IMR-90 (cell line): ENCODE results near the gene TNNI3K. TPM values are rescaled to one million over a fixed set of nuclear protein-coding genes. Genes with fewer than 3 reads are reported as not detected.

ENCODE experiments used
- ATAC-seq: fragments of 200-7000 bp; cut with Tn5 transposase; 2 replicates; pipeline ENCODE4 v1.9.1; 2020; ENCODE audit warnings: low read depth, mild to moderate bottlenecking, moderate library complexity
- BruUV-seq: library from RNA; stranded (reverse); fragments of 400-500 nt; replicated peaks from 2 replicates; lab custom pipeline; 2021; lab: Mats Ljungman, UMichigan
- CTCF ChIA-PET: fragments of 300-600 bp; formaldehyde crosslinking; extraction: SDS; loops from one replicate; lab custom pipeline; 2021; ENCODE audit warnings: antibody characterized with exemption; lab: Yijun Ruan, JAX
- POLR2A ChIA-PET: fragments of 300-600 bp; sonication (Branson Sonifier 250); formaldehyde crosslinking; loops from one replicate; lab custom pipeline; 2022; ENCODE audit warnings: antibody characterized with exemption; ENCODE audit not compliant: unreplicated experiment; lab: Charles Lee
- DNase-seq: peaks from one replicate; pipeline ENCODE4 v3.0.0; 2013
- H2AFZ ChIP-seq: replicated peaks from 2 replicates; pipeline ENCODE3; 2013; ENCODE audit warnings: low read length, mild to moderate bottlenecking; ENCODE audit not compliant: poor library complexity
- H2AK5ac ChIP-seq: 2 replicates; pipeline ENCODE4 v1.6.1; 2013; ENCODE audit warnings: low read depth, low read length, inconsistent platforms
- H2AK9ac ChIP-seq: replicated peaks from 2 replicates; pipeline ENCODE3; 2013; ENCODE audit warnings: mild to moderate bottlenecking, low read depth, low read length, moderate library complexity; ENCODE audit not compliant: poor library complexity
- H2BK120ac ChIP-seq: 2 replicates; pipeline ENCODE4 v1.6.1; 2013; ENCODE audit warnings: low read depth, low read length, inconsistent platforms
- H2BK15ac ChIP-seq: 3 replicates; pipeline ENCODE4 v1.6.1; 2013; ENCODE audit warnings: low read depth, low read length, inconsistent platforms
- H2BK20ac ChIP-seq: 2 replicates; pipeline ENCODE4 v1.6.1; 2013; ENCODE audit warnings: low read depth, mild to moderate bottlenecking, inconsistent platforms, low read length, moderate library complexity
- H2BK5ac ChIP-seq: 2 replicates; pipeline ENCODE4 v1.6.1; 2013; ENCODE audit warnings: mild to moderate bottlenecking, low read depth, low read length, inconsistent platforms; ENCODE audit not compliant: poor library complexity, severe bottlenecking
- H3K14ac ChIP-seq: replicated peaks from 2 replicates; pipeline ENCODE4 v1.6.1; 2013; ENCODE audit warnings: low read depth, low read length, inconsistent platforms
- H3K18ac ChIP-seq: 2 replicates; pipeline ENCODE4 v1.6.1; 2013; ENCODE audit warnings: low read depth, low read length, control low read depth
- H3K23ac ChIP-seq: 2 replicates; pipeline ENCODE4 v1.6.1; 2013; ENCODE audit warnings: low read depth, low read length, inconsistent platforms
- H3K27ac ChIP-seq: 2 replicates; pipeline ENCODE4 v1.5.1; 2013; ENCODE audit warnings: mild to moderate bottlenecking, control low read depth, low read length; ENCODE audit not compliant: insufficient read depth
- H3K27me3 ChIP-seq: 2 replicates; pipeline ENCODE4 v1.6.1; 2013; ENCODE audit warnings: low read length; ENCODE audit not compliant: control insufficient read depth, insufficient read depth
- H3K36me3 ChIP-seq: 2 replicates; pipeline ENCODE4 v1.6.1; 2013; ENCODE audit warnings: low read length, mixed read lengths; ENCODE audit not compliant: control insufficient read depth, insufficient read depth
- H3K4ac ChIP-seq: 2 replicates; pipeline ENCODE4 v1.6.1; 2013; ENCODE audit warnings: low read depth, low read length, inconsistent platforms
- H3K4me1 ChIP-seq: 2 replicates; pipeline ENCODE4 v1.6.1; 2013; ENCODE audit warnings: low read length, mixed read lengths; ENCODE audit not compliant: control insufficient read depth, insufficient read depth
- H3K4me2 ChIP-seq: 2 replicates; pipeline ENCODE4 v1.6.1; 2013; ENCODE audit warnings: low read depth, mild to moderate bottlenecking, control low read depth, low read length, moderate library complexity
- H3K4me3 ChIP-seq: 2 replicates; pipeline ENCODE4 v1.5.1; 2013; ENCODE audit warnings: low read depth, mild to moderate bottlenecking, control low read depth, low read length, moderate library complexity; ENCODE audit not compliant: insufficient read depth
- H3K56ac ChIP-seq: 2 replicates; pipeline ENCODE4 v1.6.1; 2013; ENCODE audit warnings: low read length, inconsistent platforms; ENCODE audit not compliant: insufficient read depth; ENCODE audit errors: extremely low read depth
- H3K79me1 ChIP-seq, 2 experiments: 2 replicates each; pipeline ENCODE4 v1.6.1; 2013; ENCODE audit warnings: low read length in 2 of 2, inconsistent platforms in 1 of 2, low read depth in 1 of 2
- H3K9ac ChIP-seq: 2 replicates; pipeline ENCODE4 v1.6.1; 2013; ENCODE audit warnings: low read depth, low read length, control low read depth
- H3K9me1 ChIP-seq: 2 replicates; pipeline ENCODE4 v1.6.1; 2013; ENCODE audit warnings: low read length, inconsistent platforms; ENCODE audit not compliant: insufficient read depth
- H3K9me3 ChIP-seq: 2 replicates; pipeline ENCODE4 v1.6.1; 2013; ENCODE audit warnings: low read length; ENCODE audit not compliant: control insufficient read depth, insufficient read depth
- H4K20me1 ChIP-seq: 2 replicates; pipeline ENCODE4 v1.6.1; 2013; ENCODE audit warnings: low read length, inconsistent platforms; ENCODE audit not compliant: insufficient read depth
- H4K5ac ChIP-seq: 2 replicates; pipeline ENCODE4 v1.6.1; 2013; ENCODE audit warnings: mild to moderate bottlenecking, low read depth, low read length, control low read depth
- H4K8ac ChIP-seq, 2 experiments: 2 replicates each; pipeline ENCODE4 v1.6.1; 2013; ENCODE audit warnings: low read depth in 2 of 2, low read length in 2 of 2, control low read depth in 1 of 2, inconsistent platforms in 1 of 2
- H4K91ac ChIP-seq: 2 replicates; pipeline ENCODE4 v1.6.1; 2013; ENCODE audit warnings: low read depth, low read length, inconsistent platforms; ENCODE audit not compliant: insufficient read depth
- BHLHE40 ChIP-seq: fragments of 150-350 bp; IDR thresholded peaks from 2 replicates; pipeline ENCODE4 v1.6.1; 2016; ENCODE audit warnings: mild to moderate bottlenecking, low read depth, low read length
- CEBPB ChIP-seq: IDR thresholded peaks from 2 replicates; pipeline ENCODE4 v1.6.1; 2012; ENCODE audit warnings: low read depth, low read length, improper control_type of control experiment
- CHD1 ChIP-seq: IDR thresholded peaks from 2 replicates; pipeline ENCODE4 v1.6.1; 2012; ENCODE audit warnings: low read depth, low read length, improper control_type of control experiment
- FOS ChIP-seq: fragments of 150-350 bp; IDR thresholded peaks from 2 replicates; pipeline ENCODE4 v1.6.1; 2016; ENCODE audit warnings: low read depth, low read length
- MAFK ChIP-seq: IDR thresholded peaks from 2 replicates; pipeline ENCODE4 v1.6.1; 2012; ENCODE audit warnings: low read depth, low read length, improper control_type of control experiment
- MAZ ChIP-seq: IDR thresholded peaks from 2 replicates; pipeline ENCODE4 v1.6.1; 2012; ENCODE audit warnings: low read depth, mild to moderate bottlenecking, low read length, improper control_type of control experiment, moderate library complexity, borderline replicate concordance
- MXI1 ChIP-seq: IDR thresholded peaks from 2 replicates; pipeline ENCODE4 v1.6.1; 2012; ENCODE audit warnings: low read depth, mild to moderate bottlenecking, low read length, moderate library complexity, borderline replicate concordance
- NFE2L2 ChIP-seq: fragments of 150-350 bp; IDR thresholded peaks from 2 replicates; pipeline ENCODE4 v1.6.1; 2016; ENCODE audit warnings: low read depth, mild to moderate bottlenecking, low read length
- POLR2A ChIP-seq: IDR thresholded peaks from 2 replicates; pipeline ENCODE4 v1.6.1; 2012; ENCODE audit warnings: mild to moderate bottlenecking, low read depth, low read length
- RCOR1 ChIP-seq: IDR thresholded peaks from 2 replicates; pipeline ENCODE4 v1.6.1; 2012; ENCODE audit warnings: mild to moderate bottlenecking, low read length, improper control_type of control experiment; ENCODE audit not compliant: insufficient replicate concordance
- RFX5 ChIP-seq: IDR thresholded peaks from 2 replicates; pipeline ENCODE4 v1.8.0; 2012; ENCODE audit warnings: low read depth, mild to moderate bottlenecking, low read length, moderate library complexity
- WGBS, 2 experiments: methylation state at CpG; one replicate each; pipeline versions ENCODE4 v1.1.5 to v1.1.7; 2013; ENCODE audit warnings: missing lambda C conversion rate in 2 of 2; ENCODE audit not compliant: insufficient read length in 1 of 2; ENCODE audit errors: extremely low coverage in 2 of 2; 5-methylcytosine and 5-hydroxymethylcytosine counted together
- dilution Hi-C: fragments of 300-500 bp; cut with HindIII; formaldehyde crosslinking; loops from one replicate; pipeline ENCODE4 v1.14.3; 2018; ENCODE audit warnings: low sequenced_read_pairs; ENCODE audit not compliant: unreplicated experiment
- in situ Hi-C: fragments of 300-500 bp; cut with MboI; formaldehyde crosslinking; loops from 3 replicates; pipeline ENCODE4 v1.14.3; 2019; ENCODE audit warnings: low sequenced_read_pairs, inconsistent platforms, mixed read lengths
- intact Hi-C: fragments of 100-400 bp; cut with micrococcal nuclease; formaldehyde crosslinking; loops from 2 replicates; pipeline ENCODE4 v1.10.0; 2022
- polyA plus RNA-seq, 3 experiments: library from polyadenylated mRNA; depleted of rRNA; stranded (reverse); fragments of >200 nt; gene quantifications; 2 replicates each; pipeline ENCODE4 v1.2.3, GENCODE V29; 2012; ENCODE audit warnings: low replicate concordance in 1 of 3
- total RNA-seq: library from RNA; depleted of rRNA; stranded (reverse); fragments of >200 nt; gene quantifications from 2 replicates; pipeline ENCODE4 v1.2.3, GENCODE V29; 2012
- TF ChIP-seq, protein P1 (sequence below): fragments of 150-350 bp; IDR thresholded peaks from 2 replicates; pipeline ENCODE4 v1.6.1; 2016; ENCODE audit warnings: low read depth, mild to moderate bottlenecking, low read length, moderate library complexity, borderline replicate concordance
- TF ChIP-seq, protein P2 (sequence below): fragments of 150-350 bp; IDR thresholded peaks from 2 replicates; pipeline ENCODE4 v1.6.1; 2017; ENCODE audit warnings: mild to moderate bottlenecking, antibody characterized with exemption, low read length, low read depth
- TF ChIP-seq, protein P3 (sequence below): conservative IDR thresholded peaks from 2 replicates; pipeline ENCODE4 v1.5.1; 2012; ENCODE audit warnings: mild to moderate bottlenecking, low read depth, low read length, improper control_type of control experiment

TNNI3K gene
- total and polyA plus RNA-seq, 2 of the 4 experiments (the other 2 are of a cell fraction): 0.90 to 1.3 TPM

DNA sequence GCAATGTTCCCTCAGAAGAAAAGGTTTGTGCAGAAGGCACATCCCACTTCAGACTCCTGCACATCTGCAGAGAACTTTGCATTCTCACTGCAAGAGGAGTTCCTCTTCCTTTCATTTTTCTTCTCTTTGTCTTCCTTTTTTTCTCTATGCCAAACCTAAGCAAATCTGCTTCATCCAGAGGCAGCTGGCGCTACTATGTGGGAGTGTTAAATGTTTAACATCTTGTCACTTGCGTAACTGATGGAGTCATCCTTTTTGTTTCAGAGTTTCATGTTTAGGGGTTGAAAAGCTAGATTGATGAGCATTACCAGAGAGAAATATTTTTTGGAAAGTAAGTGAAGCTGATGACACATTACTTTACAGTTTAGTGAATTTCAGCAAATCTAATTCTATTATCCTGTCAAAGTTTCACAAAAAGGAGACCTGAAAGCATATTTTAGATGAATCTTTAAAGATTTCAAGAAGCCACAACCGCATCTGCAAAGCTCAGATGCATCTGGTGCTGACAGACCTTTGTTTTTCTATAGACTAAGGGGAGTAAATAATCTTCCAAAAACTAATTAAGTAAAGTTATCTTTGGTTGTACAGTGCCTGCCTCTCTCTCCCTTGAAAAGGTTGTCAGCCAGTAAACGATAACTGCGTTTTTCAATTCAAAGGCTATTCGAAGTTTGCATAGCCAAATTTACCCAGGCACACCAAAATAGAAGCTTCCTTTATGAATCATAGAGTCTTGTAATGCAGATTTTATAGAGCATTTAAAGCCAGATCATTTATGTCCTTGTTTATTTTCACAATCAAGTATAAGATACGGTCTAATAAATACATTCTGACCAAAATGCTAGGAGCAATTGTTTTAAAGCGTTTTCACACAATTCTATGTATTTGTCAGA lies 278.5 kb downstream of the TNNI3K start:
- Histone ChIP-seq H4K91ac (no peak overlapping the region), H2AK9ac (no peak overlapping the region), H3K27me3 (no peaks in the 10 kb centered on the region), H3K56ac (no peak overlapping the region), H3K4me3 (no peak overlapping the region), H2AFZ (no peak overlapping the region), H3K23ac (no peak overlapping the region), H2BK5ac (no peak overlapping the region), H2BK15ac (no peak overlapping the region), H3K14ac (no peak overlapping the region), H2BK120ac (no peak overlapping the region), H3K27ac (no peak overlapping the region), H3K9ac (no peak overlapping the region), H3K18ac (no peak overlapping the region), H3K4me2 (no peak overlapping the region), H2AK5ac (no peak overlapping the region), H3K36me3 (no peaks in the 10 kb centered on the region), H3K9me3 (no peaks in the 10 kb centered on the region), H3K79me1 (no peaks in the 10 kb centered on the region), H4K5ac (no peak overlapping the region), H3K9me1 (no peaks in the 10 kb centered on the region), H3K4me1 (no peaks in the 10 kb centered on the region), H2BK20ac (no peak overlapping the region), H4K8ac (no peak overlapping the region), H3K4ac (no peak overlapping the region), H4K20me1 (no peaks in the 10 kb centered on the region)
- no CpG with 5 or more reads among the region's 8 CpGs for WGBS, 2 experiments
- ATAC-seq (no peak), DNase-seq (no peak)
- TF ChIP-seq MXI1 (no peak), CHD1 (no peak), RCOR1 (no peak), RFX5 (no peak), POLR2A (no peak), CEBPB (no peak), MAZ (no peak), NFE2L2 (no peak), BHLHE40 (no peak), FOS (no peak), MAFK (no peak)
- TF ChIP-seq, protein P1, sequence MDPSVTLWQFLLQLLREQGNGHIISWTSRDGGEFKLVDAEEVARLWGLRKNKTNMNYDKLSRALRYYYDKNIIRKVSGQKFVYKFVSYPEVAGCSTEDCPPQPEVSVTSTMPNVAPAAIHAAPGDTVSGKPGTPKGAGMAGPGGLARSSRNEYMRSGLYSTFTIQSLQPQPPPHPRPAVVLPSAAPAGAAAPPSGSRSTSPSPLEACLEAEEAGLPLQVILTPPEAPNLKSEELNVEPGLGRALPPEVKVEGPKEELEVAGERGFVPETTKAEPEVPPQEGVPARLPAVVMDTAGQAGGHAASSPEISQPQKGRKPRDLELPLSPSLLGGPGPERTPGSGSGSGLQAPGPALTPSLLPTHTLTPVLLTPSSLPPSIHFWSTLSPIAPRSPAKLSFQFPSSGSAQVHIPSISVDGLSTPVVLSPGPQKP: no peak
- TF ChIP-seq, protein P2, sequence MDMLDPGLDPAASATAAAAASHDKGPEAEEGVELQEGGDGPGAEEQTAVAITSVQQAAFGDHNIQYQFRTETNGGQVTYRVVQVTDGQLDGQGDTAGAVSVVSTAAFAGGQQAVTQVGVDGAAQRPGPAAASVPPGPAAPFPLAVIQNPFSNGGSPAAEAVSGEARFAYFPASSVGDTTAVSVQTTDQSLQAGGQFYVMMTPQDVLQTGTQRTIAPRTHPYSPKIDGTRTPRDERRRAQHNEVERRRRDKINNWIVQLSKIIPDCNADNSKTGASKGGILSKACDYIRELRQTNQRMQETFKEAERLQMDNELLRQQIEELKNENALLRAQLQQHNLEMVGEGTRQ: no peak
- TF ChIP-seq, protein P3, sequence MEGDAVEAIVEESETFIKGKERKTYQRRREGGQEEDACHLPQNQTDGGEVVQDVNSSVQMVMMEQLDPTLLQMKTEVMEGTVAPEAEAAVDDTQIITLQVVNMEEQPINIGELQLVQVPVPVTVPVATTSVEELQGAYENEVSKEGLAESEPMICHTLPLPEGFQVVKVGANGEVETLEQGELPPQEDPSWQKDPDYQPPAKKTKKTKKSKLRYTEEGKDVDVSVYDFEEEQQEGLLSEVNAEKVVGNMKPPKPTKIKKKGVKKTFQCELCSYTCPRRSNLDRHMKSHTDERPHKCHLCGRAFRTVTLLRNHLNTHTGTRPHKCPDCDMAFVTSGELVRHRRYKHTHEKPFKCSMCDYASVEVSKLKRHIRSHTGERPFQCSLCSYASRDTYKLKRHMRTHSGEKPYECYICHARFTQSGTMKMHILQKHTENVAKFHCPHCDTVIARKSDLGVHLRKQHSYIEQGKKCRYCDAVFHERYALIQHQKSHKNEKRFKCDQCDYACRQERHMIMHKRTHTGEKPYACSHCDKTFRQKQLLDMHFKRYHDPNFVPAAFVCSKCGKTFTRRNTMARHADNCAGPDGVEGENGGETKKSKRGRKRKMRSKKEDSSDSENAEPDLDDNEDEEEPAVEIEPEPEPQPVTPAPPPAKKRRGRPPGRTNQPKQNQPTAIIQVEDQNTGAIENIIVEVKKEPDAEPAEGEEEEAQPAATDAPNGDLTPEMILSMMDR: no peak
- CTCF ChIA-PET: no interaction called here
- dilution Hi-C loops (no loop called here), intact Hi-C loops (no loop called here), in situ Hi-C loops (no loop called here)
- BruUV-seq: no TSS peak
- POLR2A ChIA-PET: no interaction called here
